GM19372 (cell line): ENCODE results near the gene KAZN.

Experiments
- ATAC-seq: cut with Tn5 transposase; IDR thresholded peaks from one replicate; pipeline ENCODE4 v1.9.1; 2021; ENCODE audit warnings: mild to moderate bottlenecking, low read depth, moderate library complexity; ENCODE audit not compliant: unreplicated experiment

The KAZN gene

GRCh38 chr1:14636897-14637632 is 38.6 kb downstream of the KAZN start:
- ATAC-seq, result no peak

- ATAC-seq, result no peak
Observed at GRCh38 chr1:14639291-14640050, 41.0 kb downstream of the KAZN start.

GRCh38 chr1:14642712-14643111 is 44.2 kb downstream of the KAZN start:
- no peak for ATAC-seq

- ATAC-seq, result no peak
Observed at GRCh38 chr1:14646973-14647372, 48.5 kb downstream of the KAZN start.

- ATAC-seq, result no peak
Observed at GRCh38 chr1:14647777-14648176, 49.3 kb downstream of the KAZN start.

- ATAC-seq, result no peak
Observed at GRCh38 chr1:14648391-14648790, 49.9 kb downstream of the KAZN start.

- no peak for ATAC-seq
Observed at GRCh38 chr1:14648896-14649855, 50.7 kb downstream of the KAZN start.

GRCh38 chr1:14649976-14650375 is 51.5 kb downstream of the KAZN start:
- ATAC-seq, result no peak

- no peak for ATAC-seq
Observed at GRCh38 chr1:14650951-14651350, 52.5 kb downstream of the KAZN start.

- ATAC-seq, result no peak
Observed at GRCh38 chr1:14652840-14653239, 54.4 kb downstream of the KAZN start.

- ATAC-seq, result no peak
Observed at GRCh38 chr1:14653461-14653960, 55.0 kb downstream of the KAZN start.

GRCh38 chr1:14654554-14654953 is 56.1 kb downstream of the KAZN start:
- ATAC-seq, result no peak

GRCh38 chr1:14655385-14655784 is 56.9 kb downstream of the KAZN start:
- ATAC-seq, result no peak

- ATAC-seq, result no peak
Observed at GRCh38 chr1:14656384-14656937, 58.0 kb downstream of the KAZN start.

- no peak for ATAC-seq
Observed at GRCh38 chr1:14658642-14659041, 60.2 kb downstream of the KAZN start.

GRCh38 chr1:14659913-14660312 is 61.4 kb downstream of the KAZN start:
- no peak for ATAC-seq

GRCh38 chr1:14660801-14661200 is 62.3 kb downstream of the KAZN start:
- ATAC-seq, result no peak

- ATAC-seq, result no peak
Observed at GRCh38 chr1:14661222-14661621, 62.7 kb downstream of the KAZN start.

- ATAC-seq, result no peak
Observed at GRCh38 chr1:14662116-14662515, 63.6 kb downstream of the KAZN start.

GRCh38 chr1:14663773-14664172 is 65.3 kb downstream of the KAZN start:
- no peak for ATAC-seq
